ENCODE results near the gene NUTF2.
"Not testable (repeated sequence)": the region's sequence is repeated elsewhere in the genome, so short reads cannot be mapped to it uniquely, and the experiment has no call there.

The NUTF2 gene

DNA sequence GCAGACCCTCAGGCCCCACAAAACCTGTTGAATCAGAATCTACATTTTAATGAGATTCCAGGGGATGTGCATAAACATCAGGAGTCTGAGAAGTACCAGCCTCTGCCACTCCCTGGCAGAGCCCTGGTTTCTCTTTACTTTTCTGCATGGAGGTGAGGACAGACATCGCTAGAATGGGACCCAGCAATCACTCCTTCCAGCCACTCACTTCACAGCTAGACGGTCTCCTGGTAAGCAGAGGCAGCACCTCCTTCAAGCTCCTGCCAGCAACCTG, 68.7 kb downstream of the NUTF2 start:
- not testable (repeated sequence) for H3K9ac ChIP-seq (ENCODE audit: low read depth in 1 of 2, low read length in 2 of 2); H3K27ac ChIP-seq (ENCODE audit: low read depth in 2 of 2, low read length in 2 of 2); H3K4me1 ChIP-seq (ENCODE audit: control insufficient read depth in 2 of 2, insufficient read depth in 2 of 2, low read length in 2 of 2); H3K4me3 ChIP-seq (ENCODE audit: low read length in 2 of 2); H3K27me3 ChIP-seq (ENCODE audit: control insufficient read depth in 2 of 2, insufficient read depth in 2 of 2, low read length in 2 of 2); H3K9me3 ChIP-seq (ENCODE audit: control insufficient read depth in 2 of 2, low read length in 2 of 2)
- peaks cover 24 to 32% of the 10 kb centered on the region in 2 donors for H3K36me3 ChIP-seq (ENCODE audit: control insufficient read depth in 2 of 2, insufficient read depth in 2 of 2, low read length in 2 of 2)

DNA sequence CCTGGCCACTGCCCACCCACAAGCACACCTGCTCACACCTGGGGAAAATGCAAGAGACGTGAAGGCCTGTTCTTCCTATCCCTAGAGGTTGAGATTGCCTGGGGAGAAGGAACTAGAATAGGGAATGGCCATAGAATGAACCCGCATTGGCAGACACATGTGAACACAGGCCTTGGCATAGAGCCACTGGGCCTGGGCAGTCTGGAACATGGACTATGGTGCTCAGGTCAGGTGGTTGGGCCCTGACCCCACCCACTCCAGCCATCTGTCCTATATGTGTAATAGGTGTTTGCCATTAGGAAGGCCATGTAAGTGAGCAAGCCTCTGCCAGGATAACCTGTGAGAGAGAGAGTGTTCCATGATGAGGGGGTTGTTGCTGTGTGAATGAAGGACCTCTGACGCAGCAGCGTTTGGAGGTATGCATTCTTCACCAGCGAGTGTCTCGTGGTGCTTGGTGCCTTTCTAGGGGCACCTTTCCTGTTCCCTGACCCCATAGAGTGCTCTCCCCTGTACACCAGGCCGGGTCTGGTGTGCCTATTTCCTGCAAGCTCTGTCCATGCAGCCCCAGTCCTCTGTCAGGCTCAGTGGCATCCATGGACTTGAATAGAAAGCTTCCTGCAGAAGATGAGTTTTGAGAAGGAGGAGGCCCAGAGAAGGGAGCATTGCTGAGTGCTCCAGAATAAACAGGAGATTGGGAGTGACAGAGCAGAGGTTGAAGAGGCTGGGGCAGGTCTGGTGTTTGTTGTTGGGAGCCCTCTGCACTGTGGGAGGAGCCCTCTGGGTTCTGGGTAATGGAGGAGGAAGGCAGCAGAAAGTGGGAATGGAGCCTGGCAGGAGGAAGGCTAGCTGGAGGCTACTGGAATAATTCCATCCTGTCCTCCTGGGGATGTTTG, 69.3 kb downstream of the NUTF2 start:
- Histone ChIP-seq H3K9ac (ENCODE audit: low read depth in 1 of 2, low read length in 2 of 2) (no peak overlapping the region), H3K36me3 (ENCODE audit: control insufficient read depth in 2 of 2, insufficient read depth in 2 of 2, low read length in 2 of 2) (peaks cover 19 to 29% of the 10 kb centered on the region in 2 donors), H3K4me1 (ENCODE audit: control insufficient read depth in 2 of 2, insufficient read depth in 2 of 2, low read length in 2 of 2) (peaks cover 0 to 2% of the 10 kb centered on the region in 2 donors)

DNA sequence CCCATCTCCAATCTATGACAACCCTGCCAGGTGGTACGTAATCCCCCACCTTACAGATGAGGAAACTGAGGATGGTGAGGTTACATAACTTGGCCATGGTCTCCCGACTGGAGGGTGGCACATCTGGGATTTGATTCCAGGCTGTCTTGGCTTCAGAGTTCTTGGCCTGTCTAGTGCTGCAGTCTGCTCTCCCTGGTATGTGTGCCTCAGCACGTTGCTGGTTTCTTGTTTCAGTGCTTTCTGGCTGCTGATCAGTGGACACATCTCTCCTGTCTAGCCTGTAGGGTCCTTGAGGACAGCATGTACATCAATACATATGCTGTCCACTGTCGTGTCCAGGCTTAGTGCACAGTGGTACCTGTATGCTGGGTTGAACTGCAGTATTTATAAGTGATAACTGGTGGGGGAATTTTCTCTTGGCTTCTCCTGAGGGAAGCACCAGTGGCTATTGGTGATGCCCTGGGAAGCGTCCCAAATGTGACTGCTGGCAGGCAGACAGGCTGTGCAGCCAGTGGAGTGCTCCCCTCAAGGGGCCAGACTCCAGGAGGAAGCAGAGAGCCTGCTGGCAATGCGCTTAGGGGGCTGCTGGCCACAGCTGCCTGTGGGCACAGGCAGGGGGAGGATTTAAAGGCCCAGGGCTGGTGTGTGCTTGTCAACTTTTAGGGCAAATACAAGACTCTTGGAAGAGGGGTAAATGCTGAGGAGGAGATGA, 70.6 kb downstream of the NUTF2 start:
- H3K9ac ChIP-seq (ENCODE audit: low read depth in 1 of 2, low read length in 2 of 2): no peak overlapping the region
- peaks cover 14 to 29% of the 10 kb centered on the region in 2 donors for H3K36me3 ChIP-seq (ENCODE audit: control insufficient read depth in 2 of 2, insufficient read depth in 2 of 2, low read length in 2 of 2)
- no peak overlapping the region for H3K27ac ChIP-seq (ENCODE audit: low read depth in 2 of 2, low read length in 2 of 2)

More for the DNA sequence above, 69.3 kb downstream of the NUTF2 start:
- Histone ChIP-seq H3K27me3 (ENCODE audit: control insufficient read depth in 2 of 2, insufficient read depth in 2 of 2, low read length in 2 of 2) (no peaks in the 10 kb centered on the region), H3K9me3 (ENCODE audit: control insufficient read depth in 2 of 2, low read length in 2 of 2) (no peaks in the 10 kb centered on the region), H3K27ac (ENCODE audit: low read depth in 2 of 2, low read length in 2 of 2) (no peak overlapping the region), H3K4me3 (ENCODE audit: low read length in 2 of 2) (no peak overlapping the region)

DNA sequence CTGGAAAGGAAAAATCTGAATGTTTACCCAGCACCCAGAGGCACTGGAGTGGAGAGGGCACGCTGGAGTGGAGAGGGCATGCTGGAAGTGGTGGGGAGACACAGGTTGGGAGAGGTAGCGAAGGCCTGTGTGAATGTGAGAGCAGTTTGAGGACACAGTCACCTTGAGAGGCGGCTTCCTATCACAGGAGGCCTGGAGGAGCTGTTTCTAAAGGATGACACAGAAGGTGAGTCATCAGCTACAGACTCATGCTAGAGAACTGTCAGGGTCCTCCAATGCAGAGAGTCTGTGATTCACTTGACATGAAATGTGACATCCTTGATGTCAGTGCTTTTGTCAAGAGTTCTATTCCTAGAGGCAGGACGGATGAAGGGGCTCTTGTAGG, 71.1 kb downstream of the NUTF2 start:
- Histone ChIP-seq H3K9me3 (ENCODE audit: control insufficient read depth in 2 of 2, low read length in 2 of 2) (no peaks in the 10 kb centered on the region), H3K4me3 (ENCODE audit: low read length in 2 of 2) (no peak overlapping the region), H3K27me3 (ENCODE audit: control insufficient read depth in 2 of 2, insufficient read depth in 2 of 2, low read length in 2 of 2) (no peaks in the 10 kb centered on the region), H3K4me1 (ENCODE audit: control insufficient read depth in 2 of 2, insufficient read depth in 2 of 2, low read length in 2 of 2) (peaks cover 0 to 2% of the 10 kb centered on the region in 2 donors), H3K36me3 (ENCODE audit: control insufficient read depth in 2 of 2, insufficient read depth in 2 of 2, low read length in 2 of 2) (peaks cover 14 to 29% of the 10 kb centered on the region in 2 donors), H3K27ac (ENCODE audit: low read depth in 2 of 2, low read length in 2 of 2) (no peak overlapping the region), H3K9ac (ENCODE audit: low read depth in 1 of 2, low read length in 2 of 2) (no peak overlapping the region)

More for the DNA sequence above, 70.6 kb downstream of the NUTF2 start:
- Histone ChIP-seq H3K9me3 (ENCODE audit: control insufficient read depth in 2 of 2, low read length in 2 of 2) (no peaks in the 10 kb centered on the region), H3K4me1 (ENCODE audit: control insufficient read depth in 2 of 2, insufficient read depth in 2 of 2, low read length in 2 of 2) (peaks cover 0 to 2% of the 10 kb centered on the region in 2 donors), H3K4me3 (ENCODE audit: low read length in 2 of 2) (no peak overlapping the region), H3K27me3 (ENCODE audit: control insufficient read depth in 2 of 2, insufficient read depth in 2 of 2, low read length in 2 of 2) (no peaks in the 10 kb centered on the region)

DNA sequence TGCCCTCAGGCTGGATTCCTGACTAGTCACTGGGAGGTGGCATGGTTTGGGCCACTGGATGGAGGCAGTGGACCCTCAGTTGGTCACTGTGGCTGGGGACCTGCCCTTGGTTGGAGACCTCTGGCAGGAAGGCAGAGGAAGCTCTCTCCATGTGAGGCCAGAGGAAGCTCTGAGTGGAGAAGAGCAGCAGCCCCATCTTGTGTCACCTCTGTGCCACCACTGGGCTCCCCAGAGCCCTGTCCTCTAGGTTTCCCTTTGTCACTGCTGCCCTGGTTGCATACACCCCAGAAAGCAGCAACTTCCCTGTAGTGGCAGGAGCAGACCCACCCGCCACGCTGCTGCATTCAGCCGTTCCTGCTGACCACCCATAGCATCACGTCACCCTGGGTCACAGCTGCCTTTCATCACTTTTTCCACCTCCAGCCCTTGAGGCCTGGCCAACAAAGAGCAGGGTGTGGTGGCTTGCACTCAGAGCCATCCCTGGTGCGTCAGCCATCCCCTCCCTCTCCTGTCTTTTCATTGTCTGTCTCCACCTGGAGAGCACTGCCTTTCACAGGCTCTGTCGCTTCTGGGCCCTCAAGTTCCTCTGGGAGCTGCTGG, 73.0 kb downstream of the NUTF2 start:
- H3K4me1 ChIP-seq (ENCODE audit: control insufficient read depth in 2 of 2, insufficient read depth in 2 of 2, low read length in 2 of 2): peaks cover 0 to 2% of the 10 kb centered on the region in 2 donors
- no peaks in the 10 kb centered on the region for H3K9me3 ChIP-seq (ENCODE audit: control insufficient read depth in 2 of 2, low read length in 2 of 2)
- no peaks in the 10 kb centered on the region for H3K27me3 ChIP-seq (ENCODE audit: control insufficient read depth in 2 of 2, insufficient read depth in 2 of 2, low read length in 2 of 2)
- H3K36me3 ChIP-seq (ENCODE audit: control insufficient read depth in 2 of 2, insufficient read depth in 2 of 2, low read length in 2 of 2): peaks cover 17 to 36% of the 10 kb centered on the region in 2 donors
- no peak overlapping the region for H3K27ac ChIP-seq (ENCODE audit: low read depth in 2 of 2, low read length in 2 of 2)
- no peak overlapping the region for H3K4me3 ChIP-seq (ENCODE audit: low read length in 2 of 2)
- H3K9ac ChIP-seq (ENCODE audit: low read depth in 1 of 2, low read length in 2 of 2): no peak overlapping the region

All from mucosa of rectum (tissue), 2 donors.